Measurements from ENCODE around the gene MME. TPM values are rescaled to one million over a fixed set of nuclear protein-coding genes. Genes with fewer than 3 reads are reported as not detected.

Gene MME
- total RNA-seq, 1 experiment from 2014 or later: 1.6 TPM

DNA sequence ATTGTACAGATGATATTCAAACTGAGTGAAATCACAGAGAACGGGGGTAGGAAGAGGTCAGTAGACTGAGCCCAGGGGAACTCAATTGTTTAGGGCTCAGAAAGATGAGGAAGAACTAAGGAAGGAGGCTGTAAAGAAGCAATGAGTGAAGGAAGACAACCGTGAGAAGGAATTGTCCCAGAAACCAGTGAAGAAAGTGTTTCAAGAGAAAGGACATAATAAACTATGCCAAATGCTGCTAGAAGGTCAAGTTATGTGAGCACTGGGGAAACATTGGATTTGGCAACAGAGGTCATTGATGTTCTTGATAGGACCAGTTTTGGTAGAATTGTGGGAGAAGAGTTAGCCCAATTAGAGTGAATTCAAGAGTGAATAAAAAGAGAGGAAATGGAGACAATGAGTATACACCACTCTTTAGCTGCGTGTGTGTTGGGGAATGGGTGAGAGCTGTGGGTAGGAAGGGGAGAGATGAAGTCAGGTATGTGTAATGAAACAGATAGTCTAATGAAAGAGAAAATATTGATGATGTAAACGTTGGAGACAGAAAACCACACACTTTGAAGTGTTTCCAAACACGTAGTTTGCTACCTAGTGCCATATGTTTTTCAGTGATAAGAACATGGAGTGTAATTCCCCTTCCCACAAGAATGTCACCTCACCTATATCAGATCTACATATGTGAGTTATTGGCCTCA, 42.5 kb upstream of the MME start:
- TF ChIP-seq TCF7L2 (IDR thresholded peaks at IDR 0.05; ENCODE audit: low read depth, low read length) (no peak), SIN3A (IDR thresholded peaks at IDR 0.05; ENCODE audit: borderline replicate concordance, insufficient read depth, low read depth, low read length) (no peak), POLR2AphosphoS5 (IDR thresholded peaks at IDR 0.05; ENCODE audit: low read depth, low read length) (no peak)
- TF ChIP-seq, protein P1, sequence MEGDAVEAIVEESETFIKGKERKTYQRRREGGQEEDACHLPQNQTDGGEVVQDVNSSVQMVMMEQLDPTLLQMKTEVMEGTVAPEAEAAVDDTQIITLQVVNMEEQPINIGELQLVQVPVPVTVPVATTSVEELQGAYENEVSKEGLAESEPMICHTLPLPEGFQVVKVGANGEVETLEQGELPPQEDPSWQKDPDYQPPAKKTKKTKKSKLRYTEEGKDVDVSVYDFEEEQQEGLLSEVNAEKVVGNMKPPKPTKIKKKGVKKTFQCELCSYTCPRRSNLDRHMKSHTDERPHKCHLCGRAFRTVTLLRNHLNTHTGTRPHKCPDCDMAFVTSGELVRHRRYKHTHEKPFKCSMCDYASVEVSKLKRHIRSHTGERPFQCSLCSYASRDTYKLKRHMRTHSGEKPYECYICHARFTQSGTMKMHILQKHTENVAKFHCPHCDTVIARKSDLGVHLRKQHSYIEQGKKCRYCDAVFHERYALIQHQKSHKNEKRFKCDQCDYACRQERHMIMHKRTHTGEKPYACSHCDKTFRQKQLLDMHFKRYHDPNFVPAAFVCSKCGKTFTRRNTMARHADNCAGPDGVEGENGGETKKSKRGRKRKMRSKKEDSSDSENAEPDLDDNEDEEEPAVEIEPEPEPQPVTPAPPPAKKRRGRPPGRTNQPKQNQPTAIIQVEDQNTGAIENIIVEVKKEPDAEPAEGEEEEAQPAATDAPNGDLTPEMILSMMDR (IDR thresholded peaks at IDR 0.05): no peak
- TF ChIP-seq, protein P2, sequence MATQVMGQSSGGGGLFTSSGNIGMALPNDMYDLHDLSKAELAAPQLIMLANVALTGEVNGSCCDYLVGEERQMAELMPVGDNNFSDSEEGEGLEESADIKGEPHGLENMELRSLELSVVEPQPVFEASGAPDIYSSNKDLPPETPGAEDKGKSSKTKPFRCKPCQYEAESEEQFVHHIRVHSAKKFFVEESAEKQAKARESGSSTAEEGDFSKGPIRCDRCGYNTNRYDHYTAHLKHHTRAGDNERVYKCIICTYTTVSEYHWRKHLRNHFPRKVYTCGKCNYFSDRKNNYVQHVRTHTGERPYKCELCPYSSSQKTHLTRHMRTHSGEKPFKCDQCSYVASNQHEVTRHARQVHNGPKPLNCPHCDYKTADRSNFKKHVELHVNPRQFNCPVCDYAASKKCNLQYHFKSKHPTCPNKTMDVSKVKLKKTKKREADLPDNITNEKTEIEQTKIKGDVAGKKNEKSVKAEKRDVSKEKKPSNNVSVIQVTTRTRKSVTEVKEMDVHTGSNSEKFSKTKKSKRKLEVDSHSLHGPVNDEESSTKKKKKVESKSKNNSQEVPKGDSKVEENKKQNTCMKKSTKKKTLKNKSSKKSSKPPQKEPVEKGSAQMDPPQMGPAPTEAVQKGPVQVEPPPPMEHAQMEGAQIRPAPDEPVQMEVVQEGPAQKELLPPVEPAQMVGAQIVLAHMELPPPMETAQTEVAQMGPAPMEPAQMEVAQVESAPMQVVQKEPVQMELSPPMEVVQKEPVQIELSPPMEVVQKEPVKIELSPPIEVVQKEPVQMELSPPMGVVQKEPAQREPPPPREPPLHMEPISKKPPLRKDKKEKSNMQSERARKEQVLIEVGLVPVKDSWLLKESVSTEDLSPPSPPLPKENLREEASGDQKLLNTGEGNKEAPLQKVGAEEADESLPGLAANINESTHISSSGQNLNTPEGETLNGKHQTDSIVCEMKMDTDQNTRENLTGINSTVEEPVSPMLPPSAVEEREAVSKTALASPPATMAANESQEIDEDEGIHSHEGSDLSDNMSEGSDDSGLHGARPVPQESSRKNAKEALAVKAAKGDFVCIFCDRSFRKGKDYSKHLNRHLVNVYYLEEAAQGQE (IDR thresholded peaks at IDR 0.05; ENCODE audit: insufficient read depth in 1 of 2, low read depth in 2 of 2, low read length in 1 of 2): no peak
- no TSS peak for BruUV-seq (replicated peaks)
- in situ Hi-C loops (cut with HindIII; ENCODE audit: low pct_unique_long_range_greater_than_20kb, low sequenced_read_pairs): no loop called here

DNA sequence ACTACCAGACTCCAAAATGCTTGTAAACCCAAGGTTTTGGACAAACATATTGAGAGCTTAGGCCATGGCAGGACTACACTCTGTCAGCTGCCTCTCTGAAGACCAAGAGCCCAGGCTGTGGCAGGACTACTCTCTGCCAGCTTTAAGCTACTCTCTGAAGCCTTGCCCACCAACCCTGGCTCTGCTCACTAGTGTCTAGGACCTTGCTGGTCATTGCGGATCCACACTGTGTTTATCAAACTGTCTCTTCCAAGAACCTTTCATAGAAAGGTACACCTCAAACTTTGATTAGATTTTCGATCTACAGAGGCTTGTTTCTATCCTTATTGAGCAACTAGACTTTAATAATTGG, 41.9 kb upstream of the MME start:
- Histone ChIP-seq H3K4me1 (ENCODE audit: control insufficient read depth, insufficient read depth, low read length) (no peaks in the 10 kb centered on the region), H3K4me3 (ENCODE audit: low read depth in 2 of 2, low read length in 2 of 2) (no peak overlapping the region), H3K27me3 (ENCODE audit: control insufficient read depth, insufficient read depth, low read length) (no peaks in the 10 kb centered on the region), H3K36me3 (ENCODE audit: control insufficient read depth, insufficient read depth, low read length) (no peaks in the 10 kb centered on the region), H3K27ac (ENCODE audit: low read length) (no peak overlapping the region), H3K9me3 (ENCODE audit: control insufficient read depth, insufficient read depth, low read depth, low read length) (no peaks in the 10 kb centered on the region)
- TF ChIP-seq TCF7L2 (IDR thresholded peaks at IDR 0.05; ENCODE audit: low read depth, low read length) (no peak), POLR2AphosphoS5 (IDR thresholded peaks at IDR 0.05; ENCODE audit: low read depth, low read length) (no peak), SIN3A (IDR thresholded peaks at IDR 0.05; ENCODE audit: borderline replicate concordance, insufficient read depth, low read depth, low read length) (no peak)
- TF ChIP-seq, protein P1 (IDR thresholded peaks at IDR 0.05): no peak
- ChIA-PET CTCF (no interaction called here), POLR2A (no interaction called here)
- intact Hi-C loops (cut with micrococcal nuclease; ENCODE audit: unreplicated experiment): no loop called here
- in situ Hi-C loops (cut with HindIII; ENCODE audit: low pct_unique_long_range_greater_than_20kb, low sequenced_read_pairs): no loop called here
- no peak for DNase-seq (ENCODE audit: low read depth, low spot score)
- no peak for ATAC-seq
- BruUV-seq (replicated peaks): no TSS peak

More for the DNA sequence above, 42.5 kb upstream of the MME start:
- Histone ChIP-seq H3K9me3 (ENCODE audit: control insufficient read depth, insufficient read depth, low read depth, low read length) (no peaks in the 10 kb centered on the region), H3K4me3 (ENCODE audit: low read depth in 2 of 2, low read length in 2 of 2) (no peak overlapping the region), H3K4me1 (ENCODE audit: control insufficient read depth, insufficient read depth, low read length) (no peaks in the 10 kb centered on the region), H3K36me3 (ENCODE audit: control insufficient read depth, insufficient read depth, low read length) (no peaks in the 10 kb centered on the region), H3K27ac (ENCODE audit: low read length) (no peak overlapping the region), H3K27me3 (ENCODE audit: control insufficient read depth, insufficient read depth, low read length) (no peaks in the 10 kb centered on the region)
- ChIA-PET POLR2A (no interaction called here), CTCF (no interaction called here)
- ATAC-seq (no peak), DNase-seq (ENCODE audit: low read depth, low spot score) (no peak)
- intact Hi-C loops (cut with micrococcal nuclease; ENCODE audit: unreplicated experiment): no loop called here

All from Panc1 (cell line).